CD4-positive, alpha-beta T cell treated with Interleukin-21 for 1 hour (primary cell): ENCODE results near the gene NFAT5.
"Not testable (repeated sequence)": the region's sequence is repeated elsewhere in the genome, so short reads cannot be mapped to it uniquely, and the experiment has no call there.

ENCODE experiments used
- DNase-seq: peaks from one replicate; pipeline ENCODE4 v3.0.0-alpha.2; 2020

NFAT5 gene

GRCh38 chr16:69599731-69600130 lies 34.0 kb downstream of the NFAT5 start:
- DNase-seq, result no peak

- DNase-seq, result no peak
Measured at GRCh38 chr16:69600202-69600601, 34.4 kb downstream of the NFAT5 start.

GRCh38 chr16:69601250-69601649 lies 35.5 kb downstream of the NFAT5 start:
- DNase-seq, result no peak

GRCh38 chr16:69606985-69607384 lies 41.2 kb downstream of the NFAT5 start:
- no peak for DNase-seq

- no peak for DNase-seq
Measured at GRCh38 chr16:69607674-69608073, 41.9 kb downstream of the NFAT5 start.

- DNase-seq, result no peak
Measured at GRCh38 chr16:69610356-69610755, 44.6 kb downstream of the NFAT5 start.

GRCh38 chr16:69611103-69611640 lies 45.4 kb downstream of the NFAT5 start:
- no peak for DNase-seq

- no peak for DNase-seq
Measured at GRCh38 chr16:69613378-69614154, 47.8 kb downstream of the NFAT5 start.

GRCh38 chr16:69615528-69615927 lies 49.8 kb downstream of the NFAT5 start:
- DNase-seq, result no peak

- no peak for DNase-seq
Measured at GRCh38 chr16:69616082-69616481, 50.3 kb downstream of the NFAT5 start.

- DNase-seq, result no peak
Measured at GRCh38 chr16:69618307-69618706, 52.5 kb downstream of the NFAT5 start.

GRCh38 chr16:69618721-69619120 lies 53.0 kb downstream of the NFAT5 start:
- no peak for DNase-seq

GRCh38 chr16:69619514-69619913 lies 53.7 kb downstream of the NFAT5 start:
- no peak for DNase-seq

GRCh38 chr16:69620573-69620972 lies 54.8 kb downstream of the NFAT5 start:
- no peak for DNase-seq

- no peak for DNase-seq
Measured at GRCh38 chr16:69621225-69621624, 55.5 kb downstream of the NFAT5 start.

GRCh38 chr16:69626256-69626655 lies 60.5 kb downstream of the NFAT5 start:
- no peak for DNase-seq

- DNase-seq, result no peak
Measured at GRCh38 chr16:69632828-69633227, 67.1 kb downstream of the NFAT5 start.

- no peak for DNase-seq
Measured at GRCh38 chr16:69633375-69633774, 67.6 kb downstream of the NFAT5 start.

GRCh38 chr16:69636563-69637146 lies 70.9 kb downstream of the NFAT5 start:
- not testable (repeated sequence) for DNase-seq

GRCh38 chr16:69637206-69637865 lies 71.6 kb downstream of the NFAT5 start:
- not testable (repeated sequence) for DNase-seq

- DNase-seq, result not testable (repeated sequence)
Measured at GRCh38 chr16:69643997-69644396, 78.2 kb downstream of the NFAT5 start.

- DNase-seq, result no peak
Measured at GRCh38 chr16:69644790-69645189, 79.0 kb downstream of the NFAT5 start.

GRCh38 chr16:69647020-69647419 lies 81.3 kb downstream of the NFAT5 start:
- DNase-seq, result no peak

- DNase-seq, result no peak
Measured at GRCh38 chr16:69651217-69651616, 85.5 kb downstream of the NFAT5 start.
